Measurements from ENCODE around the gene NRG3.

The NRG3 gene

GRCh38 chr10:82353381-82353780 lies 478.4 kb downstream of the NRG3 start:
- in situ Hi-C loops (cut with HindIII; ENCODE audit: low sequenced_read_pairs) = no loop called here

- in situ Hi-C loops (cut with HindIII; ENCODE audit: low sequenced_read_pairs) = no loop called here
Observed at GRCh38 chr10:82358486-82359099, 483.6 kb downstream of the NRG3 start.

- in situ Hi-C loops (cut with HindIII; ENCODE audit: low sequenced_read_pairs) = no loop called here
Observed at GRCh38 chr10:82361256-82361655, 486.3 kb downstream of the NRG3 start.

- in situ Hi-C loops (cut with HindIII; ENCODE audit: low sequenced_read_pairs) = no loop called here
Observed at GRCh38 chr10:82377608-82378007, 502.6 kb downstream of the NRG3 start.

- in situ Hi-C loops (cut with HindIII; ENCODE audit: low sequenced_read_pairs) = no loop called here
Observed at GRCh38 chr10:82378146-82378545, 503.2 kb downstream of the NRG3 start.

- in situ Hi-C loops (cut with HindIII; ENCODE audit: low sequenced_read_pairs) = no loop called here
Observed at GRCh38 chr10:82383350-82383749, 508.4 kb downstream of the NRG3 start.

- in situ Hi-C loops (cut with HindIII; ENCODE audit: low sequenced_read_pairs) = no loop called here
Observed at GRCh38 chr10:82390866-82391658, 516.1 kb downstream of the NRG3 start.

- in situ Hi-C loops (cut with HindIII; ENCODE audit: low sequenced_read_pairs) = no loop called here
Observed at GRCh38 chr10:82391971-82392370, 517.0 kb downstream of the NRG3 start.

- in situ Hi-C loops (cut with HindIII; ENCODE audit: low sequenced_read_pairs) = no loop called here
Observed at GRCh38 chr10:82392533-82392932, 517.5 kb downstream of the NRG3 start.

- in situ Hi-C loops (cut with HindIII; ENCODE audit: low sequenced_read_pairs) = no loop called here
Observed at GRCh38 chr10:82394122-82394521, 519.1 kb downstream of the NRG3 start.

- in situ Hi-C loops (cut with HindIII; ENCODE audit: low sequenced_read_pairs) = no loop called here
Observed at GRCh38 chr10:82394987-82395386, 520.0 kb downstream of the NRG3 start.

- in situ Hi-C loops (cut with HindIII; ENCODE audit: low sequenced_read_pairs) = no loop called here
Observed at GRCh38 chr10:82396886-82397285, 521.9 kb downstream of the NRG3 start.

GRCh38 chr10:82397854-82398253 lies 522.9 kb downstream of the NRG3 start:
- in situ Hi-C loops (cut with HindIII; ENCODE audit: low sequenced_read_pairs) = no loop called here

GRCh38 chr10:82399850-82400249 lies 524.9 kb downstream of the NRG3 start:
- in situ Hi-C loops (cut with HindIII; ENCODE audit: low sequenced_read_pairs) = no loop called here

- in situ Hi-C loops (cut with HindIII; ENCODE audit: low sequenced_read_pairs) = no loop called here
Observed at GRCh38 chr10:82400841-82401240, 525.8 kb downstream of the NRG3 start.

- in situ Hi-C loops (cut with HindIII; ENCODE audit: low sequenced_read_pairs) = no loop called here
Observed at GRCh38 chr10:82402906-82403401, 528.0 kb downstream of the NRG3 start.

- in situ Hi-C loops (cut with HindIII; ENCODE audit: low sequenced_read_pairs) = no loop called here
Observed at GRCh38 chr10:82409671-82410070, 534.7 kb downstream of the NRG3 start.

- in situ Hi-C loops (cut with HindIII; ENCODE audit: low sequenced_read_pairs) = no loop called here
Observed at GRCh38 chr10:82411416-82411815, 536.4 kb downstream of the NRG3 start.

GRCh38 chr10:82420001-82420400 lies 545.0 kb downstream of the NRG3 start:
- in situ Hi-C loops (cut with HindIII; ENCODE audit: low sequenced_read_pairs) = no loop called here

- in situ Hi-C loops (cut with HindIII; ENCODE audit: low sequenced_read_pairs) = no loop called here
Observed at GRCh38 chr10:82429302-82429701, 554.3 kb downstream of the NRG3 start.

- in situ Hi-C loops (cut with HindIII; ENCODE audit: low sequenced_read_pairs) = no loop called here
Observed at GRCh38 chr10:82438277-82438676, 563.3 kb downstream of the NRG3 start.

GRCh38 chr10:82440775-82441174 lies 565.8 kb downstream of the NRG3 start:
- in situ Hi-C loops (cut with HindIII; ENCODE audit: low sequenced_read_pairs) = no loop called here

Data from endothelial cell of hepatic sinusoid (primary cell).